BE2C (cell line): Measurements from ENCODE around the gene PTPRM.

Source experiments
- DNase-seq: peaks from one replicate; pipeline ENCODE4 v3.0.0-alpha.2; 2020
- H3K27me3 ChIP-seq: fragments of 250-450 bp; sonication (Bioruptor Pico); 2 replicates; pipeline ENCODE4 v1.5.1; 2020; ENCODE audit warnings: mild to moderate bottlenecking
- H3K36me3 ChIP-seq: fragments of 250-450 bp; sonication (Bioruptor Pico); 2 replicates; pipeline ENCODE4 v1.5.1; 2020; ENCODE audit warnings: mild to moderate bottlenecking
- H3K4me1 ChIP-seq: fragments of 250-450 bp; sonication (Bioruptor Pico); 2 replicates; pipeline ENCODE4 v1.5.1; 2020
- H3K4me3 ChIP-seq: 2 replicates; pipeline ENCODE4 v1.5.1; 2011; ENCODE audit warnings: low read depth, low read length
- H3K9me3 ChIP-seq: fragments of 250-450 bp; sonication (Bioruptor Pico); 2 replicates; pipeline ENCODE4 v1.5.1; 2020
- CTCF ChIP-seq: IDR thresholded peaks from 2 replicates; pipeline ENCODE4 v1.5.1; 2012; ENCODE audit warnings: mild to moderate bottlenecking, low read depth, low read length

The PTPRM gene

DNA sequence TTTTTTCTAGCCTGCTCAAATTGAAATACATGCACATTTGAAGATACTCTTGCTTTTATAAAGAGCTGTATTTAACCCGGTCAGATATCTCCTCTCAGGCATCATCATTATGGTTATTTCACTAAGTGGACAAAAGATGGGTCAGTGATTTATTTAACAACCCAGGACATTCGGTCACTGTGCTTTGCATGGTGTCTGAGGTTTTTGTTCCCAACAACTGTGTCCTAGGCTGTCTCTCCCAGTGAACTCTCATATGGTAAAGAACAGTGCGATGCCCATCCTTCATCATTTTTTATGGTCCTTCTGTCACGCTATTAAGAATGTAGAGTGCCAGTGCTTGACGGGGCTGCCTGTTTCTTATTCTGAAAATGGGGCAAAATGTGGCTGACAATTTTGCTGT is 372.4 kb downstream of the PTPRM start:
- no peaks in the 10 kb centered on the region for H3K4me1 ChIP-seq
- no peak overlapping the region for H3K4me3 ChIP-seq
- no peak for DNase-seq
- no peaks in the 10 kb centered on the region for H3K27me3 ChIP-seq
- no peak for TF ChIP-seq CTCF
- no peaks in the 10 kb centered on the region for H3K36me3 ChIP-seq
- no peaks in the 10 kb centered on the region for H3K9me3 ChIP-seq

GRCh38 chr18:7940379-7940778 is 373.3 kb downstream of the PTPRM start:
- no peaks in the 10 kb centered on the region for H3K36me3 ChIP-seq
- H3K27me3 ChIP-seq = no peaks in the 10 kb centered on the region
- H3K4me1 ChIP-seq = no peaks in the 10 kb centered on the region
- no peak for DNase-seq
- TF ChIP-seq CTCF = no peak
- no peak overlapping the region for H3K4me3 ChIP-seq
- no peaks in the 10 kb centered on the region for H3K9me3 ChIP-seq

- Histone ChIP-seq H3K4me3 (no peak overlapping the region), H3K36me3 (no peaks in the 10 kb centered on the region), H3K4me1 (no peaks in the 10 kb centered on the region), H3K27me3 (no peaks in the 10 kb centered on the region), H3K9me3 (no peaks in the 10 kb centered on the region)
- no peak for TF ChIP-seq CTCF
- no peak for DNase-seq
Observed at GRCh38 chr18:7940971-7941370, 373.9 kb downstream of the PTPRM start.

GRCh38 chr18:7941533-7941932 is 374.4 kb downstream of the PTPRM start:
- Histone ChIP-seq H3K36me3 (no peaks in the 10 kb centered on the region), H3K9me3 (no peaks in the 10 kb centered on the region), H3K4me1 (no peaks in the 10 kb centered on the region), H3K4me3 (no peak overlapping the region), H3K27me3 (no peaks in the 10 kb centered on the region)
- TF ChIP-seq CTCF = no peak
- DNase-seq = peak; percentile 16

GRCh38 chr18:7945882-7946281 is 378.8 kb downstream of the PTPRM start:
- Histone ChIP-seq H3K36me3 (no peaks in the 10 kb centered on the region), H3K4me3 (no peak overlapping the region), H3K4me1 (no peaks in the 10 kb centered on the region), H3K27me3 (no peaks in the 10 kb centered on the region), H3K9me3 (no peaks in the 10 kb centered on the region)
- TF ChIP-seq CTCF = no peak
- no peak for DNase-seq

GRCh38 chr18:7946734-7947377 is 379.7 kb downstream of the PTPRM start:
- no peak for DNase-seq
- Histone ChIP-seq H3K4me1 (no peaks in the 10 kb centered on the region), H3K36me3 (no peaks in the 10 kb centered on the region), H3K27me3 (no peaks in the 10 kb centered on the region), H3K4me3 (no peak overlapping the region), H3K9me3 (no peaks in the 10 kb centered on the region)
- no peak for TF ChIP-seq CTCF
